HepG2 (cell line): ENCODE results near the gene PRODH.
"Not testable (repeated sequence)": the region's sequence is repeated elsewhere in the genome, so short reads cannot be mapped to it uniquely, and the experiment has no call there.

Source experiments
- CREB1 ChIP-seq, 2 experiments: fragments of 450-650 bp in 1 of 2; IDR thresholded peaks; 2 replicates each; pipeline ENCODE4 v1.6.1; 2016 to 2017; ENCODE audit warnings: control low read depth in 1 of 2, mild to moderate bottlenecking in 1 of 2, missing compliant biosample characterization in 1 of 2, missing genetic modification characterization in 1 of 2
- HIVEP1 ChIP-seq: sonication (generic); formaldehyde crosslinking; IDR thresholded peaks from 2 replicates; pipeline ENCODE4 v1.4.0; 2020; ENCODE audit warnings: mild to moderate bottlenecking, missing genetic modification reagents
- KDM6A ChIP-seq: IDR thresholded peaks from 2 replicates; pipeline ENCODE4 v1.6.1; 2016; ENCODE audit warnings: low read depth
- LCORL ChIP-seq, 2 experiments: fragments of 450-650 bp in 1 of 2; sonication (generic) in 1 of 2; formaldehyde crosslinking in 1 of 2; IDR thresholded peaks; 2 replicates each; pipeline versions ENCODE4 v1.5.0 to v1.6.1; 2017 to 2020; ENCODE audit warnings: antibody characterized with exemption in 1 of 2, missing genetic modification reagents in 1 of 2
- NFE2 ChIP-seq: sonication (generic); formaldehyde crosslinking; IDR thresholded peaks from 2 replicates; pipeline ENCODE4 v1.4.0; 2020; ENCODE audit warnings: missing genetic modification reagents
- NR3C1 ChIP-seq: sonication (generic); formaldehyde crosslinking; IDR thresholded peaks from 2 replicates; pipeline ENCODE4 v1.4.0; 2020; ENCODE audit warnings: missing genetic modification reagents
- POLR2A ChIP-seq, 2 experiments: IDR thresholded peaks; 2 replicates each; pipeline ENCODE4 v1.6.1; 2011; ENCODE audit warnings: low read depth in 2 of 2, low read length in 2 of 2, mild to moderate bottlenecking in 1 of 2, moderate library complexity in 1 of 2; ENCODE audit not compliant: insufficient read depth in 1 of 2
- RBFOX2 ChIP-seq: fragments of 200-400 bp; formaldehyde crosslinking; IDR thresholded peaks from 2 replicates; pipeline ENCODE4 v1.6.1; 2017; ENCODE audit warnings: low read depth, mild to moderate bottlenecking, low read length
- RXRA ChIP-seq: sonication (generic); formaldehyde crosslinking; IDR thresholded peaks from 2 replicates; pipeline ENCODE4 v1.5.1; 2020; ENCODE audit warnings: missing genetic modification reagents
- SSRP1 ChIP-seq: IDR thresholded peaks from 2 replicates; pipeline ENCODE4 v1.6.1; 2016; ENCODE audit warnings: control low read depth
- TARDBP ChIP-seq: sonication (generic); formaldehyde crosslinking; IDR thresholded peaks from 2 replicates; pipeline ENCODE4 v1.8.0; 2022; ENCODE audit warnings: mild to moderate bottlenecking, missing genetic modification reagents
- ZNF331 ChIP-seq: sonication (generic); formaldehyde crosslinking; IDR thresholded peaks from 2 replicates; pipeline ENCODE4 v1.4.0; 2020; ENCODE audit warnings: missing genetic modification reagents
- TF ChIP-seq, protein P1 (sequence below): sonication (generic); formaldehyde crosslinking; IDR thresholded peaks from 2 replicates; pipeline ENCODE4 v1.5.0; 2020; ENCODE audit warnings: mild to moderate bottlenecking, missing genetic modification reagents, moderate library complexity
- TF ChIP-seq, protein P2 (sequence below): sonication (generic); formaldehyde crosslinking; IDR thresholded peaks from 2 replicates; pipeline ENCODE4 v1.8.0; 2022; ENCODE audit warnings: low read depth, missing genetic modification reagents

DNA sequence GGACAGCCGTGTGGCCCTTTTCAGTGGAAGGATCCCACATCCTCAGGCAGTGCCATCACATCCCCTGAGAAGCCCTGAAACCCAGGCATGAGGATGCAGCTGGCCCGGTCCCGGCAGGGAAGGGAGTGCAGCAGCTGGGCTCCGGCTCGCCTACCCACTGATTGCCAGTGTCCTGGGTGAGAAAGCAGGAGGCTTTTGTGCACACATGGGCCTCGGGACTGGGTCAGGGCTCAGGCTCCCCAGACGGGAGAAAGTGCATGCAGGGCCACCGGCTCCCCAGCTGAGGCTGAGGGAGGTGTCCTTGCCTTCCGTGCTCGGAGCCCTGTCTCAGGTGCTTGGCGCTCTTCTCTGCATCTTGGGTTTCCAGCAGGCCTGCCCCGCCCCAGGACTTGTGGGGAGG, 23.6 kb upstream of the PRODH start:
- not testable (repeated sequence) for TF ChIP-seq SSRP1; ZNF331 (CRISPR knock-in tag); POLR2A (IDR thresholded peaks at IDR 0.05; ENCODE audit: insufficient read depth in 1 of 2, low read depth in 2 of 2, low read length in 2 of 2); CREB1 (IDR thresholded peaks at IDR 0.05); CREB1 (CRISPR knock-in tag; IDR thresholded peaks at IDR 0.05); LCORL (IDR thresholded peaks at IDR 0.05); LCORL (CRISPR knock-in tag; IDR thresholded peaks at IDR 0.05); RXRA (CRISPR knock-in tag); NFE2; KDM6A (CRISPR knock-in tag); HIVEP1 (CRISPR knock-in tag); TARDBP (CRISPR knock-in tag); RBFOX2; NR3C1 (CRISPR knock-in tag)
- TF ChIP-seq, protein P1, sequence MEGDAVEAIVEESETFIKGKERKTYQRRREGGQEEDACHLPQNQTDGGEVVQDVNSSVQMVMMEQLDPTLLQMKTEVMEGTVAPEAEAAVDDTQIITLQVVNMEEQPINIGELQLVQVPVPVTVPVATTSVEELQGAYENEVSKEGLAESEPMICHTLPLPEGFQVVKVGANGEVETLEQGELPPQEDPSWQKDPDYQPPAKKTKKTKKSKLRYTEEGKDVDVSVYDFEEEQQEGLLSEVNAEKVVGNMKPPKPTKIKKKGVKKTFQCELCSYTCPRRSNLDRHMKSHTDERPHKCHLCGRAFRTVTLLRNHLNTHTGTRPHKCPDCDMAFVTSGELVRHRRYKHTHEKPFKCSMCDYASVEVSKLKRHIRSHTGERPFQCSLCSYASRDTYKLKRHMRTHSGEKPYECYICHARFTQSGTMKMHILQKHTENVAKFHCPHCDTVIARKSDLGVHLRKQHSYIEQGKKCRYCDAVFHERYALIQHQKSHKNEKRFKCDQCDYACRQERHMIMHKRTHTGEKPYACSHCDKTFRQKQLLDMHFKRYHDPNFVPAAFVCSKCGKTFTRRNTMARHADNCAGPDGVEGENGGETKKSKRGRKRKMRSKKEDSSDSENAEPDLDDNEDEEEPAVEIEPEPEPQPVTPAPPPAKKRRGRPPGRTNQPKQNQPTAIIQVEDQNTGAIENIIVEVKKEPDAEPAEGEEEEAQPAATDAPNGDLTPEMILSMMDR (CRISPR knock-in tag) = not testable (repeated sequence)
- TF ChIP-seq, protein P2, sequence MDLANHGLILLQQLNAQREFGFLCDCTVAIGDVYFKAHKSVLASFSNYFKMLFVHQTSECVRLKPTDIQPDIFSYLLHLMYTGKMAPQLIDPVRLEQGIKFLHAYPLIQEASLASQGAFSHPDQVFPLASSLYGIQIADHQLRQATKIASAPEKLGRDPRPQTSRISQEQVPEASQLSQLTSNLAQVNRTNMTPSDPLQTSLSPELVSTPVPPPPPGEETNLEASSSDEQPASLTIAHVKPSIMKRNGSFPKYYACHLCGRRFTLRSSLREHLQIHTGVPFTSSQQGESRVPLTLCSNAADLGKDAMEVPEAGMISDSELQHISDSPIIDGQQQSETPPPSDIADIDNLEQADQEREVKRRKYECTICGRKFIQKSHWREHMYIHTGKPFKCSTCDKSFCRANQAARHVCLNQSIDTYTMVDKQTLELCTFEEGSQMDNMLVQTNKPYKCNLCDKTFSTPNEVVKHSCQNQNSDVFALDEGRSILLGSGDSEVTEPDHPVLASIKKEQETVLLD (CRISPR knock-in tag) = not testable (repeated sequence)
